ENCODE data around the gene JADE1.

Gene JADE1

DNA sequence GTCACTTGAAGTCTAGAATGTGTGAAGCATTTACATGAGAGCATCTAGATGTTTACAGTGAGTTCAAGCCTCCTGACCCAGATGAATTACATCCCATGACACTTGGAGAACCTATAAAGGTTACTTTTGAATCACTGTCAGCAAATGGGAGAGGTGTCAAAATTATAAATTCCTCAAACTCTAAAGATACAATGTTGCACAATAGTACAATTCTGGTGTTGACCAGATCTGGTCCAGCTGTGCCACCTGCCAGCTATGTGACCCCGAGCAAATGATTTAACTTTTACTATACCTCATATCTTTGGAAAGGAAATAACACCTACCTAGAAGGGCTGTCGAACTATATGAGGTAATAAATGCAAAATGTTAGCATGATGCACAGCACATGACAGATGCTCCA lies 69.8 kb downstream of the JADE1 start:
- no peak for DNase-seq

DNA sequence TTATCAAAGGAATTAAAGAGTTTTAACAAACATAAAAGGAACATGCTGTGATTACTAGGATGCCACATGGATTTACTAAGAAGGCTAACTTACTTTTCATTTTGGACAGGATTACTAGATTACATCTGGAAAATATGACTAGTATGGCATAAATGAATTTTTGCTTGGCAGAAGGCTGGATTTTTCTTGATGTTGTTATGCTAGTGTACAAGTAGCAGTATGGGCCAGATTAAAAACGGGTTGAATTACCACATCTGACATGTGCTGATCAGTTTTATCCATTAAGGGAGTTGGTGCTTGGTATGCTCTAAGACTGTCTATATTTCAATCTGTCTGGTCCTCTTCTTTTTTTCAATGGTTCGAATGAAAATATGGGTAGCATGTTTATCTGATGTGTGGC lies 70.5 kb downstream of the JADE1 start:
- no peak for DNase-seq

DNA sequence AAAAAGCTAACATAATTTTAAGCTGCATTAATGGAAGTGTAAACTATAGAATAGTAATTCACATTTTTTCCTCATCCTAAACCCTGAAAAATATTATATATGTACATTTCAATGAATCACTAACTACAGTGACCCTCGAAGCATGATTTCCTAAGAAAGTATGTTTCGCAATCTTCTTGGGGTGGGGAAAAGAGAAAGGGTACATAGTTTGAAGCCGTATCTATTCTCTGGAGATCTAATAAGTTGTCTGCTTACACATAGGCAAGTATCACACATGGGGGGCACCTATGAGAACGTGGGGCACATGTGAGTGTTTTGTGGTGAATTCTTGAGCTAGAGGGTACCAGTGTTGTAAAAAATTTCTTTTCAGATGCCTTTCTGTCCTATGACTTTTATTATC lies 71.2 kb downstream of the JADE1 start:
- DNase-seq: no peak

DNA sequence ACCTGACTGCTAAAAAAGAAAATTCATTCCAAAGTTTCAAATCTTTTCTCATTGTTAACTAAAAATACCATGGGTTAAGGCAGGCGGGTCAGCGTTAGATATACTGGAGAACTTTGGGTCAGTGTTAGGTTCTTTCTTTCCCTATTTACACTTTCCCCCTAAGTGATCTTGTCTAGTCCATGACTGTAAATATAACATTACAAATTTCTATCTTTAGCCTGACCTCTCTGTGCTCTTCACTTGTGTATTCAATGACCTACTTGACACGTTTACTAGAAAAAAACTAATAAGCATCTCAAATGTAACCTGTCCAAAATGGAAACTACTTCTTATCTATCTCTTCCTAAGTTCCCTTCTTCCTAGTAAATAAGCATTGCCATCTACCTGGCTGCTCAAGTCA lies 95.3 kb downstream of the JADE1 start:
- no peak for DNase-seq

DNA sequence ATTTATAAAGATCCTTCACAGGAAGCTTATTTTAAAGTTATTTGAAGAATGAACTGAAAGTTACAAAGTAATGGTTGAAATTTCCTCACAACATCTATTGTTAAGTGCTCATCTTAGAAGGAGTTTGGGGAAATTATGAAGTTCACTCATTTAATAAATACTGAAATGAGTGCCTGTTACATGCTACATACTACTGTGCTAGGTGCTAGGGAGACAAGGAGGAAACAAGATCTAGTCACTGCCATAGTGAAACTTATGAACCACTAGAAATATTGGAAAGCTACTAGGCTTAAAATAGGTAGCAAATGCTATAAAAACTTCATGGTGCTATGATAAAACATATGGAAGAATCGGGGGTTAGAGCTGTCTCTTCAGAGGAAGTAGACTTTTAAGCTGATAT lies 97.1 kb downstream of the JADE1 start:
- DNase-seq: no peak

DNA sequence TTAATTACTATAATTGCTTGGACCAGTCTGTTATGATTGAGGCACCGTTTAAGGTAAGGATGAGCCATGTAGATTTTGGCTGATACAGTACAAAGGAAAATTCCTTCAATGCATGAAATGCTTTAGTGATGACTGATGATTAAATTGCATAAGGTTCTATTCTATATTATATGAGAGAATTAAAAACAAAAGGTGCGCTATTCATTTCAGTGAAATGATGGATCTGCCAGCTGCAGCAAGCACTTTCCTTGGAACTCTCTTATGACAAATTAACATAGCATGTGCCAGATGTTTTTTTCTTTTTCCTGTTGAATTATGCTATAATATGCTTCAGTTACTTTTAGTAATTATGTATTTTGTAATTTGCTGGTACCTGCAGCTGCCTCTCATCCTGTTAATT lies 98.5 kb downstream of the JADE1 start:
- no peak for DNase-seq

DNA sequence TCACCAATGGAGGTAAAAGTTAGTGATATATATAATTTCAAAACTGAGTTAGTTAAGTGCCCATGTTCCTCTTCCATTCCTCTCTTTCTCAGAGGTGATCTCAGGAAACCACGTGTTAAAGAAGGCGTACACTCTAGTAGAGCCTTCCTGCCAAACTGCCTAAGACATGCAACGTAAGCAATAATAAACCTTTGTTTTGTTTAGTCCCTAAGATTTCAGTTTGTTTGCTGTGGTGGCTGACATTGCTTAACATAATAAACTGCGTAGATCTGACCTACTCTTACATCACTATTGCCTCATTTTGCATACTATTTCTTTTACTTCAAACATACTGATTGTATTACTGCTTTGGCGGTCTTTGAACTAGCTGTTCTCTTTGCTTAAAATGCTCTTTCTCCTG lies 99.2 kb downstream of the JADE1 start:
- no peak for DNase-seq

DNA sequence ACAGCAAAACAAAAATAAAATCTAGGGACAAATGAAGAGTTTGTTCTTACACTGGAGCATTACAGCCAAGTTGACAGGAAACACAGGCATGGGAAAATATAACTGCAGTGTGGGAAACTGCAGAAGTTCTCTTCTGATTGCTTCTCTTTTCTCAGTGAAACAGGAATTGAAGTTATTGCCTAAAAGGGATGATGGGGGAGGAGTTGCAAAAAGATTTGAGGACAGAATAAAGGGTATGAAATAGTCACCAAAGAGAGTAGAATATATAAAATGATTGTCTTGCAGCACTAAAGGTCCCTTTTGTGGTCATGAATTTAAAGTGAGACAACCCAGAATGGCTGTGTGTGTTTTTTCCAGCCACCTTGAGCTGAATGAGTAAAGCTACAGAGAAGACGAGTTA lies 103.7 kb downstream of the JADE1 start:
- DNase-seq: no peak

DNA sequence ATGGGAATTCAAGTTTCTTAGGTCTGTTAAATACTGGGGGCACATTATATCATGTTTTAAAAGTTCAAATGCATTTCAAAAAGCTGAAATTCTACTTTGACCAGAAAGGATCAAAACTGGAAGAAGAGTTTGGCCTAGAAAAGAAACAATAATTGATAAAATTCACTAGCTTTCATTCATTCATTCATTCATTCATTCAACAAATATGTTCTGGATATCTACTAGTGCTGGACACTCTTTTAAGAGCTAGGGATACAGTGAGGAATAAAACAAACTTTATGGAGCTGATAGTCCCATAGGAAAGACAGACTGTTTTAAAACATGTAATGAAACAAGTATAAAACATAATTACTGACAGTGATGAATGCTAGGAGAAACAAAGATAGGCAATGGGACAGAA lies 106.0 kb downstream of the JADE1 start:
- DNase-seq: no peak

DNA sequence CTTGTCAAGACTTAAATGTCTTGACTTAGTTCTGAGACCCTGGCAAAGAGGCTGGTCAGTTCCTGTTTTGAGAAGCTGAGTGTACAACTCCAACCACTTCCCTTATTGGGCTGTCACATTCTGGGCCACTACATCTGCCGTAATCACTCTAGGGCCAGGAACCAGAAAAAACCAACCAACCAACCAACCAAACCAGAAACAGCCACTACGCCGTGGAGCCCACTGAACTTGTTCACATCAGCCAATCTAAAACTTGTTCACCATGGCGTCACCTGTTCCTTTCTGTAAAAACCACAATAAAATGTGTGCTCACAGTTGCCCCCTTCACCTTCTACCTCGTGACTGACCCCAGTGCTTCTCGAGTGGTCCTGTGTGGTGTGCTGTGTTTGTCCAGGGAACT lies 107.3 kb downstream of the JADE1 start:
- DNase-seq: no peak

DNA sequence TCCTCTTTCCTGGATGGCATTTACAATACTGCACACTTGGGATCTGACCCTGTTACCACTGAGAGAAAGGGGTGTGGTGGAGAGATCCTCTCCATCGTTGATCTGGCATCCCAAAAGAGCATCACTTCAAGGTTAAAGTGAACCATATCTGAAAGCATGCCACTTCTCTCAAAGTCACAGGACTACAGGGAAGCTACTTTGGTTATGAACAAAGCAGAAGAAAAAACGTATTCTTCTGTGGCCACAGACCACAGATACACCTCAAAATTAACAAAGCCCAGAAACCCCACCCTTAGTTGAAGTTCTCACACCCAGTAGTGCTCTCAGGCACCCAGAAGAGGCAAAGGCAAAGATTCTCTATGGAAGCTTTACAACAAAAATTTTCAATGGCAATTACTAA lies 108.3 kb downstream of the JADE1 start:
- no peak for DNase-seq

DNA sequence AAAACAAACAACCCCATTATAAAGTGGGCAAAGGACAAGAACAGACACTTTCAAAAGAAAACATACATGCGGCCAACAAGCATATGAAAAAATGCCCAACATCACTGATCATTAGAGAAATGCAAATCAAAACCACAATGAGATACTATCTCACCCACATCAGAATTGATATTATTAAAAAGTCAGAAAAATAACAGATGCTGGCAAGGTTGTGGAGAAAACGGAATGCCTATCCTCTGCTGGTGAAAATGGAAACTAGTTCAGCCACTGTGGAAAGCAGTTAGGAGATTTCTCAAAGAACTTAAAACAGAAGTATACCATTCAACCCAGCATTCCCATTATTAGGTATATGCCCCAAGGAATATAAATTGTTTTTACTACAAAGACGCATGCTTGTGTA lies 112.5 kb downstream of the JADE1 start:
- no peak for DNase-seq
